HG03521 (cell line): ENCODE data around the gene LMX1B.
"Not testable (repeated sequence)": the region's sequence is repeated elsewhere in the genome, so short reads cannot be mapped to it uniquely, and the experiment has no call there.

Experiments used
- ATAC-seq: cut with Tn5 transposase; IDR thresholded peaks from one replicate; pipeline ENCODE4 v1.9.1; 2021; ENCODE audit warnings: mild to moderate bottlenecking, moderate library complexity; ENCODE audit not compliant: unreplicated experiment

Gene LMX1B

GRCh38 chr9:126730592-126730991, 116.9 kb downstream of the LMX1B start:
- ATAC-seq, result not testable (repeated sequence)

GRCh38 chr9:126733005-126733404, 119.3 kb downstream of the LMX1B start:
- no peak for ATAC-seq

- ATAC-seq, result no peak
Observed at GRCh38 chr9:126734877-126735276, 121.1 kb downstream of the LMX1B start.

- ATAC-seq, result no peak
Observed at GRCh38 chr9:126735482-126735881, 121.8 kb downstream of the LMX1B start.

GRCh38 chr9:126738553-126738952, 124.8 kb downstream of the LMX1B start:
- no peak for ATAC-seq

- no peak for ATAC-seq
Observed at GRCh38 chr9:126743041-126743440, 129.3 kb downstream of the LMX1B start.

GRCh38 chr9:126745574-126746411, 132.1 kb downstream of the LMX1B start:
- no peak for ATAC-seq
